Activated T-cell treated with anti-CD3 and anti-CD28 coated beads, Interleukin-2, amount 50 U/mL, for 4 hours (primary cell): Measurements from ENCODE around the gene THSD7A. TPM values are rescaled to one million over a fixed set of nuclear protein-coding genes. Genes with fewer than 3 reads are reported as not detected.

Source experiments
- ATAC-seq, 2 donors: fragments of 200-7000 bp; cut with Tn5 transposase; one replicate each; pipeline ENCODE4 v1.10.0; 2021
- DNase-seq: peaks from one replicate; pipeline ENCODE4 v3.0.0-alpha.2; 2020
- H3K27me3 Mint-ChIP-seq: one replicate; pipeline ENCODE4 v1.8.0; 2021; ENCODE audit warnings: low read depth, mixed read lengths
- H3K36me3 Mint-ChIP-seq: one replicate; pipeline ENCODE4 v1.8.0; 2022; ENCODE audit warnings: mixed read lengths; ENCODE audit not compliant: insufficient read depth
- H3K4me1 Mint-ChIP-seq: one replicate; pipeline ENCODE4 v1.8.0; 2021; ENCODE audit warnings: low read depth, mixed read lengths
- H3K4me3 Mint-ChIP-seq: one replicate; pipeline ENCODE4 v1.8.0; 2021; ENCODE audit warnings: mild to moderate bottlenecking, moderate library complexity, mixed read lengths
- H3K9me3 Mint-ChIP-seq: one replicate; pipeline ENCODE4 v1.8.0; 2021; ENCODE audit warnings: mixed read lengths
- total RNA-seq, 3 donors: library from RNA; stranded (reverse); gene quantifications; one replicate each; pipeline ENCODE4 v1.2.1, GENCODE V29; 2021

THSD7A gene
- total RNA-seq, 3 donors from 2014 or later, result not detected

GRCh38 chr7:11786186-11786585 is 45.8 kb downstream of the THSD7A start:
- no peaks in the 10 kb centered on the region for H3K9me3 Mint-ChIP-seq
- no peak for DNase-seq
- no peaks in the 10 kb centered on the region for H3K36me3 Mint-ChIP-seq
- no peaks in the 10 kb centered on the region for H3K4me1 Mint-ChIP-seq
- no peaks in the 10 kb centered on the region for H3K27me3 Mint-ChIP-seq
- H3K4me3 Mint-ChIP-seq, result no peak overlapping the region
- no peak for ATAC-seq

GRCh38 chr7:11784769-11785536 is 47.0 kb downstream of the THSD7A start:
- ATAC-seq (no peak), DNase-seq (no peak)
- no peaks in the 10 kb centered on the region for H3K9me3 Mint-ChIP-seq
- H3K4me3 Mint-ChIP-seq, result no peak overlapping the region
- no peaks in the 10 kb centered on the region for H3K27me3 Mint-ChIP-seq
- no peaks in the 10 kb centered on the region for H3K4me1 Mint-ChIP-seq
- H3K36me3 Mint-ChIP-seq, result no peaks in the 10 kb centered on the region

DNA sequence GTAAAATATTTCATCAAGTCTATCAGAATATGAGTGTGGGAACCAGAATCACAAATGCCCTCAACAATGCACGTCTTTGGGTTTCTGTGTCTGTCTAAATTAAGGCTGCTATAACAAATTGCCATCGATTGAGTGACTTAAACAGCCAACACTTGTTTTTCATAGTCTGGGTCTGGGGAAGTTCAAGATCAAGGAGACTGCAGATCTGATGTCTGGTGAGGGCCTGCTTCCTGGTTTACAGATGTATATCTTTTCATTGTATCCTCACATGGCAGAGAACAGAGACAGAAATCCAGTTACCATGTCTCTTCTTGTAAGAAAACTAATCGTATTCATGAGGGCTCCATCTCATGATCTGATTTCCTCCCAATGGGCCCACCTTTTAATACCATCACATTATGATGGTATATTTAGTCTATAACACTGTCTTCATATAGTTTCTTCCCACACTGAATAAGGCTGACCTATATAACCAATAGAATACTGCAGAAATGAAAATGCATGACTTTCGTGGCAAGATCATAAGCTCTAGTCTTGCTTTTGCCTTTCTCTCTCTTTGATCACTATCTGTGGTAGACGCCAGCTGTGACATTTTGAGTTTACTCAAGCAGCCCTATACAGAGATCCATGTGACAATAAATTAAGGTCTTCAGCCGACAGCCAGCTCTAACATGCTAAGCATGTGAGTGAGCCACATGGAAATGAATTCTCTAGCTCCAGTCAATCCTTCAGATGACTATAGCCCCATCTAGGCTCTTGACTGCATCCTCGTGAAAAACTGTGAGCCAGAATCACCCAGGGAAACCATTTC is 51.9 kb downstream of the THSD7A start:
- no peaks in the 10 kb centered on the region for H3K4me1 Mint-ChIP-seq
- ATAC-seq (no peak), DNase-seq (no peak)
- H3K36me3 Mint-ChIP-seq, result no peaks in the 10 kb centered on the region
- H3K9me3 Mint-ChIP-seq, result peaks cover 3% of the 10 kb centered on the region
- no peaks in the 10 kb centered on the region for H3K27me3 Mint-ChIP-seq
- no peak overlapping the region for H3K4me3 Mint-ChIP-seq

DNA sequence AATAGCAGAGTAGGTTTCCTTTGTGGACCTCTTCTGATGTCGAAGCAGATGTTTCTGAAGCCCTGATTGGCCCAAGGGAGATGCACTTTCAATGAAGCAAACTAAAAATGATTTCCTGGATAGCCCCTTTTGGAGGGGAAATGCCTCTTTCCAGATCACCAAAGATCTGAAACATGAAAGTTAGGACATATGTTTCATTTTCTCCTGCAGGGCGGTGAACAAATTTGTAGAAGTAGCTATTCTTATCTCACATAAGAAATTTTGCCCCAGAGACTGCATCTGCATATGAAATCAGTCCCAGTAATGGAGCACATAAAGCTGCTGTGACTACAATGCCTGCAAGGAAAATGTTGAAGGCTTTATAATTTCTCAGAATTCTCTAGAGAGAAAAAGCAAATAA is 56.0 kb downstream of the THSD7A start:
- no peaks in the 10 kb centered on the region for H3K36me3 Mint-ChIP-seq
- H3K27me3 Mint-ChIP-seq, result no peaks in the 10 kb centered on the region
- ATAC-seq, result no peak
- no peak overlapping the region for H3K4me3 Mint-ChIP-seq
- H3K4me1 Mint-ChIP-seq, result no peaks in the 10 kb centered on the region
- DNase-seq, result no peak
- peaks cover 3% of the 10 kb centered on the region for H3K9me3 Mint-ChIP-seq

DNA sequence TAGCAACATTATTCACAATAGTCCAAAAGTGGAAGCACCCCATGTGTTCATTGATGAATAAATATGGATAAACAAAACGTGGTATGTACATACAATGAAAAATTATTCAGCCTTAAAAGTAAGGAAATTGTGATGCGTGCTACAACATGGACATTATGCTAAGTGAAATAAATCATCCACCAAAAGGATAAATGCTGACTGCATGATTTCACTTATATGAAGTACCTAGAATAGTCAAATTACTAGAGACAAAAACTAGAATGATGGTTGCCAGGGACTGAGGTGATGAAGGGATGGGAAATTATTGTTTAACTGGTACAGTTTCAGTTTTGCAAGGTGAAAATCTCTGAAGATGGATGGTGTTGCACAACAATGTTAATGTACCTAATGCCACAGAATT is 56.6 kb downstream of the THSD7A start:
- ATAC-seq, result no peak
- no peaks in the 10 kb centered on the region for H3K4me1 Mint-ChIP-seq

DNA sequence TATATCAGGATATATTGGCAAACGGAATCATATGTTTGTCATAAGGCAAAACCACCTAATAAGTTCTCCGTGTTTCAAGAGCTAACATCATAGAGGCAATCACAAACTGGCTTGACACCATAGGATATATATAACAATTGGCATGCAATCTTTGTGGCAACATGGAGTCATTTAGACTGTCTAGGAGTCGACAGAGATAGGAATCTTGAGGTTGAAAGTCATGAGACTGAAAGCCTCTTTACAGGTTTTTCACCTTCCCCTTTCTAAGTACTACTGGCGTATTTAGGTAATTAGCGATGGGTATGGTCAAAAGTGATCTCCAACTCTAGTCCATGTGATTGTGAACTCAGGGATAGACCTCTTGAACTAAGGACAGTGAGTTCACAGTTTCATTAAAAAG is 63.7 kb downstream of the THSD7A start:
- ATAC-seq (no peak), DNase-seq (no peak)
- Mint-ChIP-seq H3K9me3 (no peaks in the 10 kb centered on the region), H3K4me3 (no peak overlapping the region), H3K27me3 (no peaks in the 10 kb centered on the region), H3K4me1 (no peaks in the 10 kb centered on the region), H3K36me3 (no peaks in the 10 kb centered on the region)

More for the DNA sequence above, 56.6 kb downstream of the THSD7A start:
- Mint-ChIP-seq H3K36me3 (no peaks in the 10 kb centered on the region), H3K27me3 (no peaks in the 10 kb centered on the region), H3K9me3 (peaks cover 3% of the 10 kb centered on the region), H3K4me3 (no peak overlapping the region)
- no peak for DNase-seq

DNA sequence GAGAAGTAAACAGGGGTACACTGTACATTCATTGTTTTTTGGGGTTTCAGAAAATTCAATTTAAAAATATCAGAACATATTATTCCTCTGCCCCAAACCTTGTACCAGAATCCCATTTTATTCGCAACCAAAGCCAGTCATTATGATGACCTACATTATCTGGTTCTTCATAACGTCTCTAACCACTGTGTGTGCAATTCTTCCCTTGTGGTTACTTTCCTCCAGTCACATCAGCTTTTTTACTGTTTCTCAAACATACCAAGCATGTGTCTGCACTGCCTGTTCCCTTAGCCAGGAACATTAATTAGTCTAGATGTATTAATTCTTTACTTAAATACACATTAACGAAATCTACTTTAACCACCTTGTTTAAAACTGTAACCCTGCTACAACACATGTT is 64.8 kb downstream of the THSD7A start:
- H3K4me1 Mint-ChIP-seq, result no peaks in the 10 kb centered on the region
- no peaks in the 10 kb centered on the region for H3K9me3 Mint-ChIP-seq

DNA sequence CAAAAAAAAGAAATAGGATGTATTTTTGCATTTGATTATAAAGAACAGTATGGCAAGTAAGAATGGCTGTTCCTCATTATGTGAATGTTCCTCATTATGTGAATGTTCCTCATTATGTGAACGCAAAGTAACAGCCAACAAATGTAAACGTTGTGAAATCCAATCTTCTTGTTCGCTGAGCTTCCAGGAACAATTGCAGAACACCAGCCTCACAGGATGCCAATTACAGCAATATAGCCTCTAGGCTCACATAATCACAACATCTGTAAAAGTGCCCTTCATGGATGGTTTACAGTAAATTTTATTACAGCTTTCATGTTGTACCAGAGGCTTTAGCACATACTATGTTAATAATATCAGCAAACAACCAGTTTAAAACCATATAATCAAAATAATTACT is 71.6 kb downstream of the THSD7A start:
- H3K9me3 Mint-ChIP-seq, result no peaks in the 10 kb centered on the region
- H3K36me3 Mint-ChIP-seq, result no peaks in the 10 kb centered on the region
- no peaks in the 10 kb centered on the region for H3K4me1 Mint-ChIP-seq
- no peak overlapping the region for H3K4me3 Mint-ChIP-seq
- DNase-seq (no peak), ATAC-seq (no peak)
- no peaks in the 10 kb centered on the region for H3K27me3 Mint-ChIP-seq

More for the DNA sequence above, 64.8 kb downstream of the THSD7A start:
- ATAC-seq, result no peak
- no peaks in the 10 kb centered on the region for H3K36me3 Mint-ChIP-seq
- no peaks in the 10 kb centered on the region for H3K27me3 Mint-ChIP-seq
- H3K4me3 Mint-ChIP-seq, result no peak overlapping the region
- no peak for DNase-seq

DNA sequence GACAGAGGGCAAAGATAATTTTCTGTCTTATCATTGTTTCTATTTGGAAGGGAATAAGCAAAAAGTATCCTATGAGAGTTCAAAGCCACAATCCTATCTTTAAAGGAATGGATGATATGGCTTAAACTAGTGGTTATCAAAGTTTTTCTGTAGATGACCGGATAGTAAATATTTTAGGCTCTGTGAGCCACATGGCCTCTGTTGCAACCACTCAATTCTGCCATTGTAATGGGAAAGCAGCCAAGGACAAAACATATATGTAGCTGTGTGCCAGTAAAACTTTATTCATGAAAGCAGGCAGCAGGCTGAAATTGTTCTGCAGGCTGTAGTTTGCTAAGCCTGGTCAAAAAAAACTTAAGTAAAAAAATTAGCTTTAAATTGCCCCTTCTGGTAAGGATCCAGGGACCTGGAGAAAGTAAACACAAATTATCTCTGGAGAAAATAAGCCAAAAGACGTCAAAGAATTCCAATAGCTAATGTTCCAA is 73.3 kb downstream of the THSD7A start:
- no peaks in the 10 kb centered on the region for H3K4me1 Mint-ChIP-seq
- ATAC-seq (no peak), DNase-seq (no peak)
- H3K36me3 Mint-ChIP-seq, result no peaks in the 10 kb centered on the region
- H3K4me3 Mint-ChIP-seq, result no peak overlapping the region
- H3K9me3 Mint-ChIP-seq, result no peaks in the 10 kb centered on the region
- no peaks in the 10 kb centered on the region for H3K27me3 Mint-ChIP-seq

GRCh38 chr7:11757153-11757552 is 74.8 kb downstream of the THSD7A start:
- ATAC-seq (no peak), DNase-seq (no peak)
- Mint-ChIP-seq H3K36me3 (no peaks in the 10 kb centered on the region), H3K4me3 (no peak overlapping the region), H3K4me1 (no peaks in the 10 kb centered on the region), H3K27me3 (no peaks in the 10 kb centered on the region), H3K9me3 (no peaks in the 10 kb centered on the region)

DNA sequence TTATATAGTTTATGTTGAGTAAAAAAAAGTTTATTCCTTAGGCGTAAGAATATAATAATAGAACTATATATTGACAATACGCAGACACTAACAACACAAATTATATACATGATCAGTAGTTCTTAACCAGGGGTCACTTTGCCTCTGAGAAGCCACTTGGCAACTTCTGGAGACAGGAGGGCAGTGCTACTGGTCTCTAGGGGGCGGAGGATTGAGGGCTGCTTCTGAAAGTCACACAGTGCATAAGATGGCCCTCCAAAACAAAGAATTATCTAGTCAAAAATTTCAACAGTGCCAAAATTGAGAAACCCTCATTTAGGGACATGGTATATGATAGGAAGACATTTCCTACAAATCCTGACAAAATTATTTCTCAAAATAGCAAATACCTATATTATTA is 77.1 kb downstream of the THSD7A start:
- H3K4me1 Mint-ChIP-seq, result no peaks in the 10 kb centered on the region
- ATAC-seq (no peak), DNase-seq (no peak)
- H3K36me3 Mint-ChIP-seq, result no peaks in the 10 kb centered on the region
- H3K9me3 Mint-ChIP-seq, result no peaks in the 10 kb centered on the region
- no peak overlapping the region for H3K4me3 Mint-ChIP-seq
- no peaks in the 10 kb centered on the region for H3K27me3 Mint-ChIP-seq

- Mint-ChIP-seq H3K27me3 (no peaks in the 10 kb centered on the region), H3K4me3 (no peak overlapping the region), H3K4me1 (no peaks in the 10 kb centered on the region), H3K9me3 (no peaks in the 10 kb centered on the region), H3K36me3 (no peaks in the 10 kb centered on the region)
- DNase-seq (no peak), ATAC-seq (no peak)
Observed at GRCh38 chr7:11754123-11754522, 77.9 kb downstream of the THSD7A start.

GRCh38 chr7:11753433-11753832 is 78.6 kb downstream of the THSD7A start:
- ATAC-seq (no peak), DNase-seq (no peak)
- Mint-ChIP-seq H3K27me3 (no peaks in the 10 kb centered on the region), H3K4me1 (no peaks in the 10 kb centered on the region), H3K9me3 (no peaks in the 10 kb centered on the region), H3K36me3 (no peaks in the 10 kb centered on the region), H3K4me3 (no peak overlapping the region)

GRCh38 chr7:11751807-11752389 is 80.1 kb downstream of the THSD7A start:
- no peak for DNase-seq
- H3K27me3 Mint-ChIP-seq, result no peaks in the 10 kb centered on the region
- no peak for ATAC-seq
- no peaks in the 10 kb centered on the region for H3K4me1 Mint-ChIP-seq
- no peak overlapping the region for H3K4me3 Mint-ChIP-seq
- H3K9me3 Mint-ChIP-seq, result no peaks in the 10 kb centered on the region
- no peaks in the 10 kb centered on the region for H3K36me3 Mint-ChIP-seq
